ENCODE results near the gene RALGPS1.

RALGPS1 gene

GRCh38 chr9:126956917-126957686 is 42.5 kb downstream of the RALGPS1 start:
- DNase-seq (ENCODE audit: low read depth), result peak; percentile 40

GRCh38 chr9:126957687-126958053 is 43.1 kb downstream of the RALGPS1 start:
- peak; percentile 10 for DNase-seq (ENCODE audit: low read depth)

- DNase-seq (ENCODE audit: low read depth), result no peak
Observed at GRCh38 chr9:126959336-126959735, 44.8 kb downstream of the RALGPS1 start.

- DNase-seq (ENCODE audit: low read depth), result no peak
Observed at GRCh38 chr9:126959917-126960316, 45.3 kb downstream of the RALGPS1 start.

- DNase-seq (ENCODE audit: low read depth), result no peak
Observed at GRCh38 chr9:126962336-126962735, 47.8 kb downstream of the RALGPS1 start.

GRCh38 chr9:126965077-126965476 is 50.5 kb downstream of the RALGPS1 start:
- no peak for DNase-seq (ENCODE audit: low read depth)

- no peak for DNase-seq (ENCODE audit: low read depth)
Observed at GRCh38 chr9:126965541-126966428, 51.2 kb downstream of the RALGPS1 start.

GRCh38 chr9:126971261-126971660 is 56.7 kb downstream of the RALGPS1 start:
- no peak for DNase-seq (ENCODE audit: low read depth)

- DNase-seq (ENCODE audit: low read depth), result no peak
Observed at GRCh38 chr9:126973651-126974529, 59.3 kb downstream of the RALGPS1 start.

GRCh38 chr9:126974594-126974993 is 60.0 kb downstream of the RALGPS1 start:
- no peak for DNase-seq (ENCODE audit: low read depth)

GRCh38 chr9:126975327-126976220 is 61.0 kb downstream of the RALGPS1 start:
- DNase-seq (ENCODE audit: low read depth), result no peak

GRCh38 chr9:126979461-126979860 is 64.9 kb downstream of the RALGPS1 start:
- DNase-seq (ENCODE audit: low read depth), result no peak

GRCh38 chr9:126980231-126980630 is 65.6 kb downstream of the RALGPS1 start:
- DNase-seq (ENCODE audit: low read depth), result no peak

- DNase-seq (ENCODE audit: low read depth), result no peak
Observed at GRCh38 chr9:126981218-126981617, 66.6 kb downstream of the RALGPS1 start.

GRCh38 chr9:126982215-126983002 is 67.8 kb downstream of the RALGPS1 start:
- DNase-seq (ENCODE audit: low read depth), result no peak

- no peak for DNase-seq (ENCODE audit: low read depth)
Observed at GRCh38 chr9:126983767-126984166, 69.2 kb downstream of the RALGPS1 start.

GRCh38 chr9:126984969-126985368 is 70.4 kb downstream of the RALGPS1 start:
- no peak for DNase-seq (ENCODE audit: low read depth)

GRCh38 chr9:126985870-126986498 is 71.4 kb downstream of the RALGPS1 start:
- DNase-seq (ENCODE audit: low read depth), result peak; percentile 20

- no peak for DNase-seq (ENCODE audit: low read depth)
Observed at GRCh38 chr9:126986506-126986951, 71.9 kb downstream of the RALGPS1 start.

- DNase-seq (ENCODE audit: low read depth), result no peak
Observed at GRCh38 chr9:126988857-126989256, 74.3 kb downstream of the RALGPS1 start.

All from non-pigmented ciliary epithelial cell (primary cell).